Suprapubic skin (tissue), 4 donors: ENCODE measurements around the gene GRIA4.

Source experiments
- EP300 ChIP-seq: sonication (generic); formaldehyde crosslinking; IDR thresholded peaks from one replicate; pipeline ENCODE4 v1.6.1; 2017; ENCODE audit warnings: antibody characterized with exemption
- POLR2A ChIP-seq, 2 donors: fragments of 450-650 bp; IDR thresholded peaks; one replicate each; pipeline ENCODE4 v1.6.1; 2017; ENCODE audit warnings: antibody characterized with exemption in 2 of 2, mild to moderate bottlenecking in 2 of 2, moderate library complexity in 2 of 2
- POLR2AphosphoS5 ChIP-seq, 3 donors: sonication (generic); formaldehyde crosslinking; IDR thresholded peaks; one replicate each; pipeline ENCODE4 v1.6.1; 2017; ENCODE audit warnings: antibody characterized with exemption in 3 of 3
- TF ChIP-seq, protein P1 (sequence below), 2 donors: fragments of 200-600 bp in 1 of 2; fragments of 450-650 bp in 1 of 2; sonication (generic) in 1 of 2; IDR thresholded peaks; one replicate each; pipeline ENCODE4 v1.5.1; 2016 to 2019; ENCODE audit warnings: antibody characterized with exemption in 2 of 2, mild to moderate bottlenecking in 1 of 2, moderate library complexity in 1 of 2

DNA sequence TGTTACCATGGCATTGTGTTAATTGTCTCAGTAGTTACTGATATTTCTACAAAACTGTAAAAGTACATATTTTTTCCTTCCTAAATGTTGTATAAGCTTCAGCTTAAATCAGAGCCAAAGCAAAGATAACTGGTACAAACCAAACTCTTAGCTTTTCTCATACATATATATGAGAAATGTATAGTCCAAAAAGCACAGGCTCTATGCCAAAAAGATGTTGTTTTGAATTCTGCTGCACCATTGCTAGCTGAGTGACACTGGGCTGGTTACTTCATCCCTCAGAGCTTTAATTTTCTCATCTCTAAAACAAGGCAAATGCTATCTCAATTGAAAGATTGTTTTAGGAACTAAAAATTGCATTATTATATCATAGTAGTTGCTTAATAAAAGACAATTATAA lies 6.7 kb upstream of the GRIA4 start:
- TF ChIP-seq, protein P1, sequence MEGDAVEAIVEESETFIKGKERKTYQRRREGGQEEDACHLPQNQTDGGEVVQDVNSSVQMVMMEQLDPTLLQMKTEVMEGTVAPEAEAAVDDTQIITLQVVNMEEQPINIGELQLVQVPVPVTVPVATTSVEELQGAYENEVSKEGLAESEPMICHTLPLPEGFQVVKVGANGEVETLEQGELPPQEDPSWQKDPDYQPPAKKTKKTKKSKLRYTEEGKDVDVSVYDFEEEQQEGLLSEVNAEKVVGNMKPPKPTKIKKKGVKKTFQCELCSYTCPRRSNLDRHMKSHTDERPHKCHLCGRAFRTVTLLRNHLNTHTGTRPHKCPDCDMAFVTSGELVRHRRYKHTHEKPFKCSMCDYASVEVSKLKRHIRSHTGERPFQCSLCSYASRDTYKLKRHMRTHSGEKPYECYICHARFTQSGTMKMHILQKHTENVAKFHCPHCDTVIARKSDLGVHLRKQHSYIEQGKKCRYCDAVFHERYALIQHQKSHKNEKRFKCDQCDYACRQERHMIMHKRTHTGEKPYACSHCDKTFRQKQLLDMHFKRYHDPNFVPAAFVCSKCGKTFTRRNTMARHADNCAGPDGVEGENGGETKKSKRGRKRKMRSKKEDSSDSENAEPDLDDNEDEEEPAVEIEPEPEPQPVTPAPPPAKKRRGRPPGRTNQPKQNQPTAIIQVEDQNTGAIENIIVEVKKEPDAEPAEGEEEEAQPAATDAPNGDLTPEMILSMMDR (IDR thresholded peaks at IDR 0.05): no peak
- TF ChIP-seq POLR2AphosphoS5 (IDR thresholded peaks at IDR 0.05) (no peak), POLR2A (IDR thresholded peaks at IDR 0.05) (no peak), EP300 (no peak)
